PC-3 (cell line): ENCODE measurements around the gene DNAJC25. TPM values are rescaled to one million over a fixed set of nuclear protein-coding genes. Genes with fewer than 3 reads are reported as not detected.

Experiments used
- ATAC-seq: fragments of 200-7000 bp; cut with Tn5 transposase; 2 replicates; pipeline ENCODE4 v1.9.1; 2020; ENCODE audit warnings: mild to moderate bottlenecking, moderate library complexity
- BruUV-seq: library from RNA; stranded (reverse); fragments of 400-500 nt; replicated peaks from 2 replicates; lab custom pipeline; 2021; lab: Mats Ljungman, UMichigan
- CTCF ChIA-PET: fragments of 300-600 bp; sonication (Branson Sonifier 250); formaldehyde crosslinking; loops from one replicate; lab custom pipeline; 2022; ENCODE audit warnings: antibody characterized with exemption; lab: Charles Lee
- POLR2A ChIA-PET: fragments of 300-600 bp; sonication (Branson Sonifier 250); formaldehyde crosslinking; loops from one replicate; lab custom pipeline; 2022; ENCODE audit warnings: antibody characterized with exemption; ENCODE audit not compliant: unreplicated experiment; lab: Charles Lee
- DNase-seq: peaks from one replicate; pipeline ENCODE4 v3.0.0-alpha.2; 2015
- H2AFZ ChIP-seq: fragments of 300-600 bp; sonication (generic); 2 replicates; pipeline ENCODE4 v1.6.0; 2016; ENCODE audit warnings: antibody characterized with exemption, low read length
- H3F3A ChIP-seq: fragments of 300-600 bp; sonication (generic); one replicate; pipeline ENCODE4 v1.6.0; 2017; ENCODE audit warnings: antibody characterized with exemption, low read length, control low read depth, mild to moderate bottlenecking; ENCODE audit not compliant: unreplicated experiment
- H3K27ac ChIP-seq: fragments of 300-600 bp; sonication (generic); 2 replicates; pipeline ENCODE4 v1.5.1; 2016; ENCODE audit warnings: mild to moderate bottlenecking, low read length
- H3K27me3 ChIP-seq: fragments of 300-600 bp; sonication (generic); 2 replicates; pipeline ENCODE4 v1.6.1; 2016; ENCODE audit warnings: low read length, mixed read lengths
- H3K36me3 ChIP-seq: fragments of 300-600 bp; sonication (generic); 2 replicates; pipeline ENCODE4 v1.6.1; 2016; ENCODE audit warnings: low read depth, mixed run types, low read length, mixed read lengths
- H3K4me1 ChIP-seq: fragments of 300-600 bp; sonication (generic); 2 replicates; pipeline ENCODE4 v1.5.1; 2016; ENCODE audit warnings: low read length; ENCODE audit not compliant: insufficient read depth
- H3K4me2 ChIP-seq: fragments of 300-600 bp; sonication (generic); 2 replicates; pipeline ENCODE4 v1.6.0; 2016; ENCODE audit warnings: low read length
- H3K4me3 ChIP-seq: fragments of 300-600 bp; sonication (generic); 2 replicates; pipeline ENCODE4 v1.5.1; 2016; ENCODE audit warnings: mild to moderate bottlenecking, low read length, mixed read lengths
- H3K79me2 ChIP-seq: fragments of 300-600 bp; sonication (generic); 2 replicates; pipeline ENCODE4 v1.6.1; 2017; ENCODE audit warnings: low read length, mixed read lengths
- H3K9ac ChIP-seq: fragments of 300-600 bp; sonication (generic); 2 replicates; pipeline ENCODE4 v1.6.0; 2016; ENCODE audit warnings: mild to moderate bottlenecking, low read length
- H3K9me2 ChIP-seq: fragments of 300-600 bp; sonication (generic); replicated peaks from 2 replicates; pipeline ENCODE4 v1.6.1; 2016; ENCODE audit warnings: mixed run types, low read length, mixed read lengths
- H3K9me3 ChIP-seq: fragments of 300-600 bp; sonication (generic); 2 replicates; pipeline ENCODE4 v1.6.1; 2016; ENCODE audit warnings: low read length, mixed read lengths
- H4K20me1 ChIP-seq: fragments of 300-600 bp; sonication (generic); 2 replicates; pipeline ENCODE4 v1.6.1; 2016; ENCODE audit warnings: low read length, mixed read lengths
- CTCF ChIP-seq: fragments of 300-600 bp; sonication (generic); conservative IDR thresholded peaks from 2 replicates; pipeline ENCODE4 v1.5.1; 2017; ENCODE audit warnings: antibody characterized with exemption, low read depth, mild to moderate bottlenecking, low read length
- EZH2 ChIP-seq: fragments of 300-600 bp; sonication (generic); IDR thresholded peaks from one replicate; pipeline ENCODE4 v1.6.1; 2017; ENCODE audit warnings: antibody characterized with exemption, mild to moderate bottlenecking, low read length; ENCODE audit not compliant: unreplicated experiment
- EZH2phosphoT487 ChIP-seq: fragments of 300-600 bp; sonication (generic); IDR thresholded peaks from 2 replicates; pipeline ENCODE4 v1.6.1; 2018; ENCODE audit warnings: mild to moderate bottlenecking, antibody characterized with exemption, low read length, borderline replicate concordance
- intact Hi-C: fragments of 100-400 bp; cut with micrococcal nuclease; formaldehyde crosslinking; loops from 2 replicates; pipeline ENCODE4 v1.9.0; 2023
- total RNA-seq: library from RNA; depleted of rRNA; stranded (reverse); fragments of >200 nt; gene quantifications from 2 replicates; pipeline ENCODE4 v1.2.3, GENCODE V29; 2014

The DNAJC25 gene
- total RNA-seq, 1 experiment from 2014 or later = 5.9 TPM

- Histone ChIP-seq H3K9me2 (no peaks in the 10 kb centered on the region), H2AFZ (no peak overlapping the region), H3F3A (no peaks in the 10 kb centered on the region), H3K79me2 (peaks cover 73% of the 10 kb centered on the region), H3K27me3 (no peaks in the 10 kb centered on the region), H3K27ac (no peak overlapping the region), H4K20me1 (peaks cover 52% of the 10 kb centered on the region), H3K9ac (no peak overlapping the region), H3K4me2 (peak overlapping the region; percentile 82), H3K4me1 (peaks cover 17% of the 10 kb centered on the region; the same call in 1 of the 2 replicates), H3K36me3 (no peaks in the 10 kb centered on the region), H3K4me3 (peak overlapping the region; percentile 93), H3K9me3 (no peaks in the 10 kb centered on the region)
- ChIA-PET POLR2A (no interaction called here), CTCF (no interaction called here)
- no peak for DNase-seq
- TF ChIP-seq EZH2phosphoT487 (no peak), CTCF (no peak), EZH2 (no peak)
- no peak for ATAC-seq
- intact Hi-C loops = no loop called here
- BruUV-seq = no TSS peak
Observed at GRCh38 chr9:111633389-111633736, 2.2 kb downstream of the DNAJC25 start.

GRCh38 chr9:111634860-111635259, 3.7 kb downstream of the DNAJC25 start:
- Histone ChIP-seq H4K20me1 (peaks cover 61% of the 10 kb centered on the region), H3K4me1 (peaks cover 17% of the 10 kb centered on the region; the same call in 1 of the 2 replicates), H3K27me3 (no peaks in the 10 kb centered on the region), H2AFZ (no peak overlapping the region), H3F3A (no peaks in the 10 kb centered on the region), H3K9me2 (no peaks in the 10 kb centered on the region), H3K79me2 (peaks cover 87% of the 10 kb centered on the region), H3K9me3 (no peaks in the 10 kb centered on the region), H3K4me3 (no peak overlapping the region), H3K4me2 (peak overlapping the region; percentile 1; the same call in 1 of the 2 replicates), H3K9ac (no peak overlapping the region), H3K36me3 (no peaks in the 10 kb centered on the region), H3K27ac (no peak overlapping the region)
- POLR2A ChIA-PET = no interaction called here
- no peak for TF ChIP-seq EZH2phosphoT487
- TF ChIP-seq EZH2 = no peak
- no peak for TF ChIP-seq CTCF
- no TSS peak for BruUV-seq
- intact Hi-C loops = no loop called here
- DNase-seq = no peak
- CTCF ChIA-PET = no interaction called here
- no peak for ATAC-seq

GRCh38 chr9:111637421-111637950, 6.4 kb downstream of the DNAJC25 start:
- POLR2A ChIA-PET = no interaction called here
- no TSS peak for BruUV-seq
- no peak for ATAC-seq
- Histone ChIP-seq H2AFZ (no peak overlapping the region), H4K20me1 (peaks cover 53% of the 10 kb centered on the region), H3K9me2 (no peaks in the 10 kb centered on the region), H3K9me3 (no peaks in the 10 kb centered on the region), H3K79me2 (peaks cover 73% of the 10 kb centered on the region), H3K27me3 (no peaks in the 10 kb centered on the region), H3K4me1 (peaks cover 13% of the 10 kb centered on the region; the same call in 1 of the 2 replicates), H3K9ac (no peak overlapping the region), H3K36me3 (no peaks in the 10 kb centered on the region), H3F3A (no peaks in the 10 kb centered on the region), H3K4me3 (no peak overlapping the region), H3K4me2 (no peak overlapping the region), H3K27ac (no peak overlapping the region)
- TF ChIP-seq EZH2 = no peak
- TF ChIP-seq CTCF = no peak
- no peak for TF ChIP-seq EZH2phosphoT487
- intact Hi-C loops = no loop called here
- DNase-seq = no peak
- CTCF ChIA-PET = no interaction called here
